PFSK-1 (cell line): ENCODE data around the gene CMTM1.

Source experiments
- FOXP2 ChIP-seq: optimal IDR thresholded peaks from 2 replicates; pipeline ENCODE3; 2011; ENCODE audit warnings: borderline replicate concordance, control low read depth, inconsistent platforms; ENCODE audit not compliant: insufficient read depth; ENCODE audit errors: extremely low read length, extremely low read depth
- POLR2AphosphoS5 ChIP-seq: IDR thresholded peaks from 2 replicates; pipeline ENCODE4 v1.6.1; 2012; ENCODE audit warnings: low read depth, mild to moderate bottlenecking, control low read depth, low read length, moderate library complexity
- REST ChIP-seq, 2 experiments: IDR thresholded peaks; 2 replicates each; pipeline versions ENCODE4 v1.6.1 to v1.8.0; 2011 to 2012; ENCODE audit warnings: low read depth in 2 of 2, low read length in 2 of 2, control low read depth in 1 of 2, inconsistent platforms in 1 of 2, mild to moderate bottlenecking in 1 of 2, moderate library complexity in 1 of 2; ENCODE audit not compliant: insufficient read depth in 1 of 2
- SIN3A ChIP-seq: IDR thresholded peaks from 2 replicates; pipeline ENCODE4 v1.6.1; 2012; ENCODE audit warnings: mild to moderate bottlenecking, low read length, moderate library complexity, borderline replicate concordance; ENCODE audit not compliant: insufficient read depth
- TAF1 ChIP-seq: IDR thresholded peaks from 2 replicates; pipeline ENCODE4 v1.6.1; 2012; ENCODE audit warnings: low read length, control low read depth, borderline replicate concordance; ENCODE audit not compliant: insufficient read depth

CMTM1 gene

DNA sequence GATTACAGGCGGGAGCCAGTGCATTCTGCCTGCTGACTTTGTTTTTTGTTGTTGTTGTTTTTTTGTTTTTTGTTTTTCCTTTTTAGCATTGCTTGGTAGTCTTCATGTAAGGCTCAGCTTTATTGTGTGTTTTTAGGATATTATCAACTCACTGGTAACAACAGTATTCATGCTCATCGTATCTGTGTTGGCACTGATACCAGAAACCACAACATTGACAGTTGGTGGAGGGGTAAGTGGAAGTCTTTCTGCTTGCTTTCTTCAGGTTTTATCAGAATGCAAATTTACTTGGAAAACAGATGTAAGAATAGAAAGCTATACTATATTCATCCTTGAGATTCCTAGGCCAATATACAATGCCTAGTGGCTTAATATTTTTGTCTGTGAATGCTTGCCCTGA is 3.3 kb upstream of the CMTM1 start:
- TF ChIP-seq TAF1 (no peak), SIN3A (no peak), POLR2AphosphoS5 (no peak), REST (IDR thresholded peaks at IDR 0.05; ENCODE audit: insufficient read depth in 1 of 2, low read depth in 2 of 2, low read length in 2 of 2) (no peak), FOXP2 (no peak)

DNA sequence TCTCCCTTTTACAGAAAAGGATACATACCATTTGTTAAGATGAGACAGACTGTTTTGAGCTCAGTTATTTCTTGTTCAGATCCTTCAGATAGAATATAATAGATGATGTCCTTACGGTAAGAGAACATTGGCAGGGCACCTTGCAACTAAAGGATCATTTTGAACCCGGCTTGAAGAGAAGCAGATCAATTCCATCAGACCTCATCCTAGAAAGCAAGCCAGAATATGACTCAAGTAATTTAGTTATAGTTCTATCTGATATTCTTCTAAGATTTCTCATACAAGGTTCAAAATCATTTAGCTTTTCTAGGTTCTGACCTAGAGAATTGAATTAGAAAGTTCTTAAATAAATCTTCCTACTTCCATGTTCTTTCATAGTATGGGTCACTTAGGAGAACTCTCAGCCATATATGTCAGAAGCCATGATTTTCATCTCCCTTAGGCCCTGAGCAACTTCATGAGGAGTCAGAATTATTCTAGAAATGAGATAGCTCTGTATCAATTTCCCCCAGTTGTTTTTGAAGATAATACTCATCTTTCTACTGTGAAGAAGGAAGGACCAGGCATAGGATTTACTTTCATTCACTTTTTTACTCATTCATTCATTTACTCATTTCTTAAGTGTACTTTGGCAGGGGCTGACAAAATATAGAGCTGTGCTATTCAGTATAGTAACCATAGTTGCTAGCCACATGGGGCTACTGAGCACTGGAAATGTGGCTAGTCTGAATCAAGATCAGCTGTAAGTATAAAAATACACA is 2.5 kb upstream of the CMTM1 start:
- no peak for TF ChIP-seq FOXP2
- TF ChIP-seq POLR2AphosphoS5, result no peak
- TF ChIP-seq TAF1, result no peak

- no peak for TF ChIP-seq FOXP2
- TF ChIP-seq SIN3A, result no peak
- TF ChIP-seq POLR2AphosphoS5, result no peak
- TF ChIP-seq REST (IDR thresholded peaks at IDR 0.05; ENCODE audit: insufficient read depth in 1 of 2, low read depth in 2 of 2, low read length in 2 of 2), result no peak
- TF ChIP-seq TAF1, result no peak
Observed at GRCh38 chr16:66568355-66568754, 2.1 kb downstream of the CMTM1 start.

GRCh38 chr16:66569131-66569530 is 2.9 kb downstream of the CMTM1 start:
- TF ChIP-seq REST (IDR thresholded peaks at IDR 0.05; ENCODE audit: insufficient read depth in 1 of 2, low read depth in 2 of 2, low read length in 2 of 2) (no peak), SIN3A (no peak), FOXP2 (no peak), POLR2AphosphoS5 (no peak), TAF1 (no peak)

- no peak for TF ChIP-seq REST (IDR thresholded peaks at IDR 0.05; ENCODE audit: insufficient read depth in 1 of 2, low read depth in 2 of 2, low read length in 2 of 2)
- TF ChIP-seq FOXP2, result no peak
- no peak for TF ChIP-seq POLR2AphosphoS5
- TF ChIP-seq SIN3A, result no peak
- TF ChIP-seq TAF1, result no peak
Observed at GRCh38 chr16:66569827-66570405, 3.7 kb downstream of the CMTM1 start.
